Measurements from ENCODE around the gene KLHL29. TPM values are rescaled to one million over a fixed set of nuclear protein-coding genes. Genes with fewer than 3 reads are reported as not detected.

KLHL29 gene
- total RNA-seq, 1 donor: 14.7 TPM

- DNase-seq (ENCODE audit: low read depth): no peak
- H3K4me3 ChIP-seq (ENCODE audit: low read depth, low read length): no peak overlapping the region
- TF ChIP-seq CTCF (IDR thresholded peaks at IDR 0.05; ENCODE audit: insufficient read depth, low read depth, low read length): no peak
These were observed 300.2 kb downstream of the KLHL29 start for GRCh38 chr2:23685181-23685580.

GRCh38 chr2:23685706-23686105 is 300.7 kb downstream of the KLHL29 start:
- no peak for TF ChIP-seq CTCF (IDR thresholded peaks at IDR 0.05; ENCODE audit: insufficient read depth, low read depth, low read length)
- DNase-seq (ENCODE audit: low read depth): no peak
- H3K4me3 ChIP-seq (ENCODE audit: low read depth, low read length): no peak overlapping the region

GRCh38 chr2:23686405-23687029 is 301.5 kb downstream of the KLHL29 start:
- TF ChIP-seq CTCF (IDR thresholded peaks at IDR 0.05; ENCODE audit: insufficient read depth, low read depth, low read length): no peak
- DNase-seq (ENCODE audit: low read depth): no peak
- H3K4me3 ChIP-seq (ENCODE audit: low read depth, low read length): no peak overlapping the region

- no peak for TF ChIP-seq CTCF (IDR thresholded peaks at IDR 0.05; ENCODE audit: insufficient read depth, low read depth, low read length)
- DNase-seq (ENCODE audit: low read depth): no peak
- H3K4me3 ChIP-seq (ENCODE audit: low read depth, low read length): no peak overlapping the region
These were observed 302.2 kb downstream of the KLHL29 start for GRCh38 chr2:23687214-23687613.

- no peak for TF ChIP-seq CTCF (IDR thresholded peaks at IDR 0.05; ENCODE audit: insufficient read depth, low read depth, low read length)
- no peak for DNase-seq (ENCODE audit: low read depth)
- H3K4me3 ChIP-seq (ENCODE audit: low read depth, low read length): no peak overlapping the region
These were observed 302.7 kb downstream of the KLHL29 start for GRCh38 chr2:23687713-23688112.

GRCh38 chr2:23688486-23689130 is 303.6 kb downstream of the KLHL29 start:
- no peak for DNase-seq (ENCODE audit: low read depth)

More at GRCh38 chr2:23688486-23689130, 303.6 kb downstream of the KLHL29 start:
- no peak overlapping the region for H3K4me3 ChIP-seq (ENCODE audit: low read depth, low read length)
- TF ChIP-seq CTCF (IDR thresholded peaks at IDR 0.05; ENCODE audit: insufficient read depth, low read depth, low read length): no peak

Measured in fibroblast of villous mesenchyme (primary cell).